HPDE6-E6E7 (cell line): ENCODE data around the gene C1R.
A peak's percentile ranks its signal among the peaks of the same experiment; 100 is the strongest.
"Not testable (repeated sequence)": the region's sequence is repeated elsewhere in the genome, so short reads cannot be mapped to it uniquely, and the experiment has no call there.

Experiments
- DNase-seq: peaks from one replicate; pipeline ENCODE4 v3.0.0; 2011; ENCODE audit warnings: missing footprints; ENCODE audit errors: extremely low spot score

C1R gene

DNA sequence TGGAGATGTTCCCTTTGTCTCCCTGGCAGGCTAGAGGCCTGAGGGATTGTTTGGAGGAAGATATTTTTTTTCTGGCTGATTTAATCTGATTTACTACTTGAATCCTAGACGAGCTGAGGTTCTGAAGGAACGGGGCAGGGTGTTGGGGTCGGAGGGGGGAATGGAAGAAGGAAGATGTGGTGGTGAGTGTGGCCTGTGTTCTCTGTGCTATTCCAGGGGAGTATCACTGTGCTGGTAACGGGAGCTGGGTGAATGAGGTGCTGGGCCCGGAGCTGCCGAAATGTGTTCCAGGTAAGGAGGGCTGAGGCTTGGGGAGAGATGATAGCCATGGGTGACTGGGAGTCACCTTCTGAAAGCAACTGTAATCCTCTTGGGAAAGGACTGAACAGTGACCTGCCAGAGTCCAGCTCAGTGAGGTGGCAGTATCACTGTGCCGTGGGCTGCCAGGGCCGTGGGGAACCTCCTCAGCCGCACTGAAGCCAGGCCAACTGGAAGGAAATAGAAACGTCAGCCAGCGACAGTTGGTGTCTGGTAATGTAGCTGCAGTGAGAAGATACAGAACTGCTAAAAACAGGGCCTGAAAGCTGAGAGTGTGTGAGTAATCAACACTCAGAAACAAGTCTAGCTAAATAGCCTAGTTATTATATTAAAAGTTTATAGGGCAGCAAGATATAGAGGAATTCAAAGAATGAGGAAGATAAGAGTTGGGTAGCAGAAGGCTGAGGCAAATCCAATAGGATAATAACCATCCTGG lies 23.8 kb downstream of the C1R start:
- DNase-seq, result no peak

DNA sequence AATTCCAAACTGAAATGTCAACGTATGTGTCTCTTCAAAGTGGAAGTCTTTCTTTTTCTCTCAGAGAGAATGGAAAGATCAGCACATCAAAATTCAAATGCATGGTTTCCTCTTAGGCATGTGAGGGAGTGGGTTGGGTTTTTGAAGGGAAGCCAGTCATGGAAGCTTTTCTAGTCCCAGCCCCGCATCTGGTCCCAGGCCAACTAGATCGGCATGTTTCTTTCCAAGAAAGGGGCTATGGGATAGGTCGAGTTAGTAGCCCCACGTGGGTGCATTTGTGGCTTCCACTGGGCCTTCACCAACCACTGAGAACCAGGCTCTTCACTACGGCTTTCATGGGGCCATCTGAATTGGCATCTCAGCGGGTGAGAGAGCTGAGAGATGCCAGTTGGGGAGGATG lies 25.1 kb downstream of the C1R start:
- DNase-seq, result no peak

DNA sequence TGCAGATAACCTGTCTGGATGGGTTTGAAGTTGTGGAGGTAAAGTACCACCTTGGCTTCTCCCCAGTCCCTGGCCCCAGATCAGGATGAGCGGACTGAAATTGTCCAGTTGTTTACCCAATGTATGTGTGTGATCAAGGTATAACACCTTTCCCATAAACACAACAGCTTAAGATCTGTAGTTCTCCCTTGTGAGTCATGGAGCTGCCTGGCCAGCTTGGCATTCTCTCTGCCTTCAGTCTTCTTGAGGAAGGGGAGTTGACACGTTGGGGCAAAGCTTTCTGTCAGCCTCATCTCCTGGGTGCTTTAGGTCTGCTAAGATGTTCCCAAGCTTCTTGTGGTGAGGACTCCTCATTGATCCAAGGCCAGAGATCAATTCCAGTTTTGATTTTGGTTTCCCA lies 25.6 kb downstream of the C1R start:
- DNase-seq, result no peak

DNA sequence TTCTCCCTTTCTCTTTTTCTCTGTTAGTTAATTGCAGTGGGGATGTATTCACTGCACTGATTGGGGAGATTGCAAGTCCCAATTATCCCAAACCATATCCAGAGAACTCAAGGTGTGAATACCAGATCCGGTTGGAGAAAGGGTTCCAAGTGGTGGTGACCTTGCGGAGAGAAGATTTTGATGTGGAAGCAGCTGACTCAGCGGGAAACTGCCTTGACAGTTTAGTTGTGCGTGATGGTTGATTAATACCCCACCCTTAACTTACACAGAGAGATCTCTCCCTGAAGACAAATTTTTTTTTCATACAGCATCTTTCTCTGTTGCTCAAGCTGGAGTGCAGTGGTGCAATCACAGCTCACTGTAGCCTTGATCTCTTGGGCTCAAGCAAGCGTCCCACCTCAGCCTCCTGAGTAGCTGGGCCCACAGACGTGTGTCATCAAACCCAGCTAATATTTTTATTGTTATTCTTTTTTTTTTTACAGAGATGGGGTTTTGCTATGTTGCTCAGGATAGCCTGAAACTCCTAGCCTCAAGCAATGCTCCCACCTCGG lies 27.1 kb downstream of the C1R start:
- DNase-seq, result no peak

DNA sequence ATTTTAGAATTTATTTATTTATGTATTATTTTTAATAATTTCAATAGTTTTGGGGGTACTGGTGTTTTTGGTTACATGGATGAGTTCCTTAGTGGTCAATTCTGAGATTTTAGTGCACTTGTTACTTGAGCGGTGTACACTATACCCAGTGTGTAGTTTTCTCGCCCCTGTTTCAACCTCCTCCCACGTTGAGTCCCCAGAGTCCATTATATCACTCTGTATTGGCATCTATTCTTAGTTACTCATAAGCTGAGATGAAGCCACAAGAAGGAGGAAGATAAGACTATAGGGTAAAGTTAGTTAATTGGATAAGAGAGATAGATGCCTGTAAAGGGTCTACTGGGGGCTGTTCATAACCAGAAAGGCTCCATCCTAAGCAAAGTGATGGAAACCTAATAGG lies 27.7 kb downstream of the C1R start:
- DNase-seq, result no peak

DNA sequence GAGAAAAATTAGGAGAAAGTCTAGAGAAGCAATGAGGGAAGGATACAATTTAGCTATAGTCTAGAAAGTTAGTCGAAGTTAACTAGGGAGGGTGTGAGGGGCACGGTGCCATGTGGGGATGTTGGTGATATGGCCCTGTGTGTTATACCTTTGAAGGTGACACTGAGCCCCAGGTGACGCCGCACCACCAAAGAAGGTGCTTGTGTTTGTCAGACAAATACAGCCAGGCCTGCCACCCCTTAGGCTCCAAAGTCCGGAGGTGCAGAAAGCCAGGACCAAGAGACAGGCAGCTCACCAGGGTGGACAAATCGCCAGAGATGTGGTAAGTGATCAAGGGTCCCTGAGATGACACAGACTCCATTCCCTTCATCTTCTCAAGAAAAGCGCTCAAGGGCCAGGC lies 30.6 kb downstream of the C1R start:
- no peak for DNase-seq

DNA sequence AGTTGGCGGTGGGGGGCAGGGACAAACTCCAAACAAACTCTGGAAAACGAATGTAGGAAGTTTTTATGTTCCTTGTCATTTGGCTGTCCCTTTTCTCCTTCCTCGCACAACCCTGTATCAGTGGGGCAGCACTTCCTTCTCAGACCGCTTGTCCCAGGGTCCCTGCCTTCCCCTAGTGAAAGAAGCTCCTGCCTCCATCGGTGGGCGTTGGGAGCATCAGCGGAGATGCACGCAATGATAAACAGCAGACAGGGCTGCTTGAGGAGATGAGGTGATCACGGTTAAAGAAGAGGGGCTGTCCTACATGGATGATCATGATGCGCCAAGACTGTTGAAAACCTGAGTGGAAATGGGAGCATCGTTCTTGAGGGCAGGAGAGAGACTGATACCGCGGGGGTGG lies 31.1 kb downstream of the C1R start:
- no peak for DNase-seq

DNA sequence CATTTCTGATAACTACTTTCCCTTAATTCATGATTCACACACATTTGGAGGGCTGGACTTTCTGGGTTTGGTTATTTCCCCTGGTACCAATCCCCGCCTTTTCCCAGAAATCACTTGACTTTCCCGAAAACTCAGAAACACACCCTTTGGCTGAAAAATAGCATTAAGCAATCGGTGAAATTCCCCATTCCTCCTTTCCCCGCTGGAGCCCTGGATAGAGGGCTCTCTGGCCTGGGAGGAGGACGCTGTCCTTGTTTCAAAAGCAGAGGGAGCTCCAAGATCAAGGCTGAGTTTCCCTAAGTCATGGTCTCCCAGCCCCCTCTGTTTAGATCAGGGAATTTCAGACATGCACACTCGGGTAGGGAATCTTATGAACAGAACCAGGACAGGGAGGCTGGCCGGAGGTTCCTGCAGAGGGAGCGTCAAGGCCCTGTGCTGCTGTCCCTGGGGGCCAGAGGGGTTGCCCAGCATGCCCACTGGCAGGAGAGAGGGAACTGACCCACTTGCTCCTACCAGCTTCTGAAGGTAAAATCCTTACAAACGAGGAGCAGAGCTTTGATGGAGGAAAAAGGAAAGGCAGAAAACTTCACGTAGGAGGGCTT lies 31.8 kb downstream of the C1R start, which contains the start of gene C1S:
Gene C1S (plus strand): TSS at position 366 of the 602 bp plus-strand sequence. CDS start 1,195 bp downstream, outside the sequence.
- peak; percentile 85 for DNase-seq

DNA sequence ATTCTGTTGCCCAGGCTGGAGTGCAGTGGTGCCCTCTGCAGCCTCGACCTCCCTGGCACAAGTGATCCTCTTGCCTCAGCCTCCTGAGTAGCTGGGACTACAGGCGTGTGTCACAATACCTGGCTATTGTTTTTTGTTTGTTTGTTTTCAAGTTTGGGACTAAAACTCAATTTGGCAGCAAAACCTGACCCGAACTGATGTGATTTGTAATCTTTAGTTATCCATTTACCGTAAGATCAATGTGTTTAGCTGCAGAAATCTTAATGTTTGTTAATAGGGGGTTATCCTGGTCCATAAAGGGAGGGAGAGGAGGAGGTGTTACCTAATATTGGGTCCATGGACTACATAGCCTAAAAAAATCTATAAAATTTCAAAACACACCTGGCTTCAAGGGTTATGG lies 32.5 kb downstream of the C1R start:
- no peak for DNase-seq

DNA sequence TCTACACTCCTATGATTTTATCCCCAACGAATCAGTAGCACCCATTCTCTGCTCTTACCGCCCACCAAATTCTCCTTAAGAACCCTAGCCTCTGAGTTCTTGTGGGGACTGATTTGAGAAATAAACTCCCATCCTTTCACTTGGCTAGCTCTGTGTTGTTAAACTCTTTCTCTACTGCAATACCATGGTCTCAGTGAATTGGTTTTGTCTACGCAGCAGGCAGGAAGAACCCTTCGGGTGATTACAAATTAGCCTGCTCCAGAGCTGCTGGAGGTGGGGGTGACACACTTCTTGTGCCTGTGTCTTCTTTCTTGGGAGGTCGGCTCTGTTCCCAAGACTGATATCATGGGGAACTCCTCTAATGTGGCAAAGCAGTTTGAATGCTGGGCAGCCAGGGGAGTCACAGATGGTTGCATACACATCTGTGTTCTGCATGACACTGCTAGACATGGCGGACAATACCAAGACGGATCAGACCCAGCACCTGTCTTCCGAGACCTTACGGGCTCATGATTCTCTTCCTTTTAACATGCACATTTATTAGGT lies 33.3 kb downstream of the C1R start:
- DNase-seq, result no peak

DNA sequence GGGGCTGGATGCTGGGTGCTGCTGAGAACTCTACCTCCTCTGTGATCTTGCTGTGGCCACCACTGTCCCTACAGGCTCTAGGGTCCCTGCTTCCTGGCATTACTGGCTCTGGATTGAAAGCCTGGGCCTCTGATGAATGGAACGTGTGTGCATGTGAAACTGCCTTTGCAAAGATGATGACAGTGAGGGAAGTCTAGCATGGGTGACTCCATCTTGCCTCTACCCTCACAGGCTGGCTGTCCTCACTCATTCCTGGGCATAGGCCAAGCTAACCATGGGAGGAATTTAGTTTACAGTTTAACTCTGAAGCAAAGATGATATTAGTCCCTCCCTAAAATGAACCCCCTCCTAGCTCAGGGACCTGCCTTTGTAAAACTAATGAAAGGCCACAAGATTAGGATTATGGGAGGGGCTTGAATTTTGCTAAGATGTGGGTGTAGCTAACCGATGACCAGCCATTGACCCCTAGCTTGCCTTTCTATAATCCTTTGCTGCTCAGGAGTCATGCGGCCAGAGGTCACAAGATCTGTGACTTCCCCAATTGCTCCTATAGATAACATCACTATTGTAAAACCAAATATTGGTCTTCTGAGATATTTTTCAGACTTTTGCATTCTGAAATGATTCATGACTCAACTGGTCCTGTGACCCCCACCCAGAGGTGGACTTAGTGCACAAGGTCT lies 33.9 kb downstream of the C1R start:
- DNase-seq, result no peak

DNA sequence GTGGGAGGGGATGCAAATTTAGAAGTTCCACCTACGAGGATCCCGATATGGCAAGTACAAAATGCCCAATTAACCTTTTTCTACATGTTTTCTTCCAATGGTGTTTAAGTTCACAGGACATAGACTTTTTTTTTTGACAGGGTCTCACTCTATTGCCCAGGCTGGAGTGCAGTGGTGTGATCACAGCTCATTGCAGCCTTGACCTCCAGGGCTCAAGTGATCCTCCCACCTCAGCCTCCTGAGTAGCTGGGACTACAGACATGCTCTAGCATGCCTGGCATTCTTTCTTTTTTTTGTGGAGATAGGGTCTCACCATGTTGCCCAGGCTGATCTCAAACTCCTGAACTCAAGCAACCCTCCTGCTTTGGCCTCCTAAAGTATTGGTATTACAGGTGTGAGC lies 36.5 kb downstream of the C1R start:
- not testable (repeated sequence) for DNase-seq

DNA sequence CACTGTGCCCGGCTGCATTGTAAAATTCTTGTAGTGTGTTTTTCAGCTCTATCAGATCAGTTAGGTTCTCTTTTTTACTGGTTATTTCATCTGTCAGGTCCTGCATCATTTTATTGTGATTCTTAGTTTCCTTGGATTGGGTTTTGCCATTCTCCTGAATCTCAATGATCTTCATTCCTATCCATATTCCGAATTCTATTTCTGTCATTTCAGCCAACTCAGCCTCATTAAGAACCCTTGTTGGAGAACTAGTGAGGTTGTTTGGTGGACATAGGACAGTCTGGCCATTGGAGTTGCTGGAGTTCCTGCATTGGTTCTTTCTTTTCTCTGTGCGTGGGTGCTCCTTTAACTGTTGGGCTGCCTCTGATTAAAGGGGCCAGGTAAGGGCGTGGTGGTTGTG lies 37.3 kb downstream of the C1R start:
- DNase-seq, result no peak

DNA sequence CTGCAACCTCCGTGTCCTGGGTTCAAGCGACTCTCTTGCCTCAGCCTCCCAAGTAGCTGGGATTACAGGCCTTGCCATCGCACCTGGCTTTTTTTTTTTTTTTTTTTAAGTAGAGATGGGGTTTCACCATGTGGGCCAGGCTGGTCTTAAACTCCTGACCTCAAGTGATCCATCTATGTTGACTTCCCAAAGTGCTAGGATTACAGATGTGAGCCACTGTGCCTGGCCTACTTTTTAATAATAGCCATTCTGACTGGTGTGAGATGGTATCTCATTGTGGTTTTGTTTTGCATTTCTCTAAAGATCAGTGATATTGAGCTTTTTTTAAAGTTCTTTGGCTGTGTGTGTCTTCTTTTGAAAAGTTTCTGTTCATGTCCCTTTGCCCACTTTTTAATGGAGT lies 42.3 kb downstream of the C1R start:
- not testable (repeated sequence) for DNase-seq

DNA sequence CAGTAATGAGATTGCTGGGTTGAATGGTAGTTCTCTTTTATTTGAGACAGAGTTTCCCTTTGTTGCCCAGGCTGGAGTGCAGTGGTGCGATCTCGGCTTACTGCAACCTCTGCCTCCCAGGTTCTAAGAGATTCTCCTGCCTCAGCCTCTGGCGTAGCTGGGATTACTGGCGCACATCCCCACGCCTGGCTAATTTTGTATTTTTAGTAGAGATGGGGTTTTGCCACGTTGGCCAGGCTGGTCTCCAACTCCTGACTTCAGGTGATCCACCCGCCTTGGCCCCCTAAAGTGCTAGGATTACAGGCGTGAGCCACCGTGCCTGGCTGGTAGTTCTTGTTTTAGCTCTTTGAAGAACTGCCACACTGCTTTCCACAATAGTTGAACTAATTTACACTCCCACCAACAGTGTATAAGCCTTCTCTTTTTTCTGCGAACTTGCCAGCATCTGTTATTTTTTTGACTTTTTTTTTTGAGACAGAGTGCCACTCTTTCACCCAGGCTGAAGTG lies 42.7 kb downstream of the C1R start:
- not testable (repeated sequence) for DNase-seq

DNA sequence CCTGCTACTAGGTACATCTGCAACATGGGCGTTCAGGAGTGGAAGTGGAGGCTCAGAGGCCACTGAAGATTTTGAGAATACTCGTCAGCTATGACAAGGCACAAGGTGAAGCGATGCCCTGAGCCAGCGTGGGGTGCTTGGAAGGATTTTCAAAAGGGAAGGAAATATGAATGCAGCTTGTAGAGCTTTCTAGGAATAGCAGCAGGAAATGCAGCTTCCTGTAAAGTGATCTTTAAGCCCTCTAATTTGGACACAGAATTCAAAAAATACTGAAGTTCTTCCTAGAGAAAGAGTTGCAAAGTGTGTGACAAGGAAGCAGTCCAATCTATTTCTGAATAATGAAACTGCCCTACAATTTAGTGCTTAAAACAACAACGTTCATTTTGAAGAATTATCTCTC lies 44.9 kb downstream of the C1R start:
- DNase-seq, result no peak

DNA sequence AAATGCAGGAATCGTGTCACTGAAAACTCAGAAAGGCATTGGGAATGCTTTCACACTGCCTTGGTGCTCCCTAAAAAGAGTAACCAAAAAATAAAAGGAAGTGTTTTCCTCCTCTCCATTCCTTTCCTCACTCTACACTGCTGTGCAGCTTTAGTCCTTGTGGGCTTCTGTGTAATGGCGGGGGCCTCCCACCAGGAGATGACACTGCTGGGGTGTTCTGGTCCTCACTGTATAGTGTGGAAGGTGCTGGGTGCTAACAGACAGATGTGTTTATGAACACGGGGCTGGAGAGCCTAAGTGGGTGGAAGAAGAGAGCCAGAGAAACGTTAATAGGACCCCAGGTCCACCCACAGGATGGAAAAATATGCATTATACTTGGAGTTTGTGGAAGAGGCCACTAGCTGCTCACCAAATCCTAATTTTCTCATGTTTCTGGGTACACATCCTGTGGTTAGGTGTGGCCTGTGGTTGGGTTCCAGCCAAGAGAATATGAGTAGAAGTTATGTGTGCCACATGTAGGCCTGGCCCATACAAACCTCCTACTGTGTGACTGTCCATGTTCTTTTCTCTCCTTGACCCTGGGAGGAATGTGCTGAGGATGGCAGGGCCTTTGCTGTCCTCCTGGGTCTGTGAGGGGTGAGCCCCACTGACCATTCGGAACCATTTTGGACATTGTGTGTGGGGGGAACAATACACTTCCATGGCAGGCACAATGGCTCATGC lies 45.7 kb downstream of the C1R start:
- no peak for DNase-seq

DNA sequence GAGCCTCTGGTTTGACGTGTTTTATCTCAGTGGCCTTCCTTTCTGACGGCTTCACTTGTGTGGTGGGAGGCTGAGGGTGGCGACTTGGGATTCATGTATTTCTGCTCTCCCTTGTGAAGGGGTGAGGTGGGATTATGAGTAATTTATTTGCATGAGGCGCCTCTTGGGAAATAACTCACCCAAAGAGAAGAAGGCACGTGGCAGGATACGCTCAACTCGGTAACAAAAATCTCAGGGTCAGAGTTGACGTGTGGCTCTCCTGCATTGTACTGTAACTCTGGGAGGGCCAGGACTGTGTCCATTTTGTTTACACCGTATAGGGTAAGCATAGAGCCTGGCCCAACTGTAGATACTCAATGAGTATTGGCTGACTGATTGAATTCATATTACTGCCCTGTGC lies 46.3 kb downstream of the C1R start:
- DNase-seq, result no peak

DNA sequence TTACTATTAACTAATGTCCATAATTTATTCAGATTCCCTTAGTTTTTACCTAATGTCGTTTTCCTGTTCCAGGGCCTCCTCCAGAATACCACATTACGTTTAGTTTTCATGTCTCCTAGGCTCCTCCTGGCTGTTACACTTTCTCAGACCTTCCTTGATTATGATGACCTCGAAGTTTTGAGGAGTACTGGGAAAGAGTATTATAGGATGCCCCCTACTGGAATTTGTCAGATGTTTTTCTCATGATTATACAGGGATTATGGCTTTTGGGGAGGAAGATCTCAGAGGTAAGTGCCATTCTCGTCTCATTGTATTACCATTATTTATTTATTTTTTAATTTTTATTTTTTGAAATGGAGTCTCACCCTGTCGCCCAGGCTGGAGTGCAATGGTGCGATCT lies 49.4 kb downstream of the C1R start:
- DNase-seq, result no peak

DNA sequence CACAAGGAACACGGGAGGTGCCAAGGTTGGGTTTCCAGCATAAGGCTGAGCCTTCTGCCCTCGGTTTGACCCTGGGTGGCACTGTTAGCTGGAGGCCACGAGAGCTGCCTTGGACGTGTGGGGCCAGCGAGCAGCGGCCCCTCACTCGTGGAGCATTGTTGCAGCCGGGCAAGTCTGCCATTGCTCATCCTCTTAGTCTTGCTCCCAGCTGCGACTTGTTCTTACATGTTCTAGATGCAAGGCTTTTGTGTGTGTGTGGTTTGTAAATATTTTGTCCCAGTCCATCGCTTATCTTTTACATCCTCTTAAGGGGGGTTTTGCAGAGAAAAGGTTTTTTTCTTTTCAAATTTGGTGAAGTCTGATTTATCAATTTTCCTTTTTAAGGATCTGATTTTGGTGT lies 52.8 kb downstream of the C1R start:
- peak; percentile 71 for DNase-seq

DNA sequence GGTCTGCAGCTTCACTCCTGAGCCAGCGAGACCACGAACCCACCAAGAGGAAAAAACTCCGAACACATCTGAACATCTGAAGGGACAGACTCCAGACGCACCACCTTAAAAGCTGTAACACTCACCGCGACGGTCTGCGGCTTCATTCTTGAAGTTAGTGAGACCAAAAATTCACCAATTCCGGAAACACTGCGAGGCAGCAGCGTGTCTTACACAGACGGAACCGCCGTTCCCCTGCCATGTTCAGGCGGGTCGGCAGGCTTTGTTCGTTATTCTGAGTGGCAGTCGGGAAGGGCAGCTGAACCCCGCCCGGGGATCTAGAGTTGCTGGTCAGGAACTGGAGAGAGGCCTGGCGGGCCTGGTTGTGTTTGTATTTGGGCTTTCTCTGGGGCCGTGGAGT lies 53.7 kb downstream of the C1R start:
- DNase-seq, result no peak

DNA sequence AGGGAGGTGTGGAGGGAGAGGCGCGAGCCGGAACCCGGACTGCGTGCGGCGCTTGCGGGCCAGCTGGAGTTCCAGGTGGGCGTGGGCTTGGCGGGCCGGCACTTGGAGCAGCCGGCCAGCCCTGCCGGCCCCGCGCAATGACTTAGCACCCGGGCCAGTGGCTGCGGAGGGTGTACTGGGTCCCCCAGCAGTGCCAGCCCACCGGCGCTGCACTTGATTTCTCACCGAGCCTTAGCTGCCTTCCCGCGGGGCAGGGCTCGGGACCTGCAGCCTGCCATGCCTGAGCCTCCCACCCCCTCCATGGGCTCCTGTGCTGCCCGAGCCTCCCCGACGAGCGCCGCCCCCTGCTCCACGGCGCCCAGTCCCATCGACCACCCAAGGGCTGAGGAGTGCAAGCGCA lies 54.8 kb downstream of the C1R start:
- DNase-seq, result not testable (repeated sequence)
